Fibroblast of gingiva (primary cell): ENCODE results near the gene ETV3.
A peak's percentile ranks its signal among the peaks of the same experiment; 100 is the strongest.

Experiments used
- DNase-seq: peaks from one replicate; pipeline ENCODE4 v3.0.0-alpha.2; 2011; ENCODE audit warnings: low read depth

Gene ETV3

GRCh38 chr1:157090771-157091170 lies 47.4 kb downstream of the ETV3 start:
- DNase-seq, result no peak

- DNase-seq, result peak; percentile 92
These were observed 48.0 kb downstream of the ETV3 start for GRCh38 chr1:157090196-157090647.

DNA sequence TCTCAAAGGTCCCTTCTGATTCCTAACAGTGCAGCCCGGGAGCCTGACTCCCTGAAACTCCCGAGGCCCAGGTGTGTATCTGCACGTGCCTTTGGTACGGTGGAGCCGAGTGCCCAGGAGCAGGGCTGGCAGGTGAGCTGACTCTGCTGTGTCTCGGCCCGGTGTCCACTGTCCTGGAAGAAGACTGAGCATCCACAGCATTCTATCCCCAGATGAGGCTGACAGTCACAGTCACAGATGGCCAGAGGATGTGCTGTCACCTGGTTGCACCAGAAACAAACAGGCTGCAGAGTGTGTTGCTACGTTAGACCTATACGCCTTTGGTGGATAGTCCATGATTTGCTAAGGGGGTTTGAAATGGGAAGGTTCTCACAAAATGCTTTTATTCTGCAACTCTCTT lies 48.4 kb downstream of the ETV3 start:
- DNase-seq, result no peak

DNA sequence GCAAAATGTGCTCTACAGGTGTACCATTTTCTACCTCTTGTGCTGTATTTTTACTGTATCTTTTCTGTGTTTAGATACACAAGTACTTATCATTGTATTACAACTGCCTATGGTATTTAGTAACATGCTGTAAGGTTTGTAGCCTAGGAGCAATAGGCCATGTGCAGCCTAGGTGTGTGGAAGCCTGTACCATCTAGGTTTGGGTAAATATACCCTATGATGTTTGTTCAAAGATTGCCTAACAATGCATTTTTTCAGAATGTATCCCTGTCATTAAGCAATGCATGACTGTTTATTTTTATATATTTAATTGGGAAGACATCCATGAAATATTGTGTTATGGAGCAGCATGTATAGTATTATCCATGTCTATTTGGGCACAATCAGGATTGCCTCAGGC lies 49.6 kb downstream of the ETV3 start:
- no peak for DNase-seq

DNA sequence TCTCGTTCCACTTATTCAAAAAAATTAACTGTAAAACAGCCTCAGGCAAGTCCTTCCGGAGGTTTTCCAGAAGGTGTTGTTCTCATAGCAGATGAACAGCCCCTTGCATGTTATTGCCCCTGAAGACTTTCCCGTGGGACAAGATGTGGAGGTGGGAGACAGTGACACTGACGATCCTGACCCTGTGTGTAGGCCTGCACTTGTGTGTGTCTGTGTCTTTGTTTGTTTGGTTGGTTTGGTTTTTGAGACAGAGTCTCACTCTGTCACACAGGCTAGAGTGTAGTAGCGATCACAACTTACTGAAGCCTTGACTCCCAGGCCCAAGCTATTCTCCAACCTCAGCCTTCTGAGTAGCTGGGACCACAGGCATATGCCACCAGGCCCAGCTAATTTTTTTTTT lies 51.2 kb downstream of the ETV3 start:
- DNase-seq, result no peak

GRCh38 chr1:157086299-157086698 lies 51.9 kb downstream of the ETV3 start:
- no peak for DNase-seq

DNA sequence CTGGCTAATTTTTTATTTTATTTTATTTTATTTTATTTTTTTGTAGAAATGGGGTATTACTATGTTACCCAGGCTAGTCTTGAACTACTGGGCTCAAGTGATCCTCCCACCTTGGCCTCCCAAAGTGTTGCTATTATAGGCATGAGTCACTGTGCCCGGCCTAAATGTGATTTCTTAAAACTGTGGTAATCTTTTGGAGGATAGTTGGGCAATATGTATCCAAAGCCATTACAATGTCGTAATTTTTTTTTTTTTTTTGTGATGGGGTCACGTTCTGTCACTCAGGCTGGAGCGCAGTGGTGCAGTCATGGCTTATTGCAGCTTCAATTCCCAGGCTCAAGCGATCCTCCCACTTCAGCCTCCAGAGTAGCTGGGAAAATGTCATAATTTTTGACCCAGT lies 52.8 kb downstream of the ETV3 start:
- DNase-seq, result peak; percentile 77

GRCh38 chr1:157084720-157085119 lies 53.5 kb downstream of the ETV3 start:
- no peak for DNase-seq

- no peak for DNase-seq
These were observed 56.5 kb downstream of the ETV3 start for GRCh38 chr1:157081707-157082106.

DNA sequence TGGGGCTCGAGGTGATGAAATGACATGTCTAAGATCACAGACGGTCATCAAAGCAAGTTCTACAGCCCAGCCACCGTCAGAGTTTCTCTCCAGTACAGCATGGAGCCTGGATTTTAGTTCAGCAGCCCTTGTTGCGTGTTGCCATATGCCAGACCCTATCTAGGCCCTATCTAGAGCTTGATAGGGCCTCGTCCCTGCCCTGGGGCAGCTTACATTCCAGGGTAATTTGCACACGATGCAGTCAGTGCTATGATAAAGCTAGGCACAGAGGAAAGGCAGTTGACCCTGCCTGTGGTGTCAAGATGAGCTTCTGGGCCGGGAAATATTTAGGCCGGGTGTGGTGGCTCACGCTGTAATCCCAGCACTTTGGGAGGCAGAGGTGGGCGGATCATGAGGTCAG lies 57.5 kb downstream of the ETV3 start:
- DNase-seq, result no peak

DNA sequence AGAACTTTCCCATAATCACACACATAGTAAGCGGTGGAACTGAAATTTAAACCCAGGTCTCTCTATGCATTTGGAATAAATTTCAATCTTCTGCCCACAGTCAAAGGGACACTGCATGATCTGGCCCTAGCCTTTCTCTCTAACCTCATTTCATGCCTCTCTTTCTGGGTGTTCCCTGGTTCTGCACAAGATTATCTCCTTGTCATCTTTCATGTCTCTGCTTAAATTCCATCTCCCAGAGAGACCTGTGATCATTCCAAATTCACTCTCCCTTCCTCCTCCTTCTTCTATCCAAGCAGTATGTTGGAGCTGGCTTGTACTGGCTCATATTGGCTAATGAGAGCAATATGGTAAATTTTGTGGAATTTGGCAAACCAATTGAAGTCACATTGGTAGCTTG lies 60.8 kb downstream of the ETV3 start:
- no peak for DNase-seq

- peak; percentile 66 for DNase-seq
These were observed 64.1 kb downstream of the ETV3 start for GRCh38 chr1:157073944-157074685.
